Measurements from ENCODE around the gene HMGCLL1. TPM values are rescaled to one million over a fixed set of nuclear protein-coding genes. Genes with fewer than 3 reads are reported as not detected.

The HMGCLL1 gene
- total RNA-seq, 4 donors from 2014 or later, result 0.31 to 2.3 (median 1.3) TPM

DNA sequence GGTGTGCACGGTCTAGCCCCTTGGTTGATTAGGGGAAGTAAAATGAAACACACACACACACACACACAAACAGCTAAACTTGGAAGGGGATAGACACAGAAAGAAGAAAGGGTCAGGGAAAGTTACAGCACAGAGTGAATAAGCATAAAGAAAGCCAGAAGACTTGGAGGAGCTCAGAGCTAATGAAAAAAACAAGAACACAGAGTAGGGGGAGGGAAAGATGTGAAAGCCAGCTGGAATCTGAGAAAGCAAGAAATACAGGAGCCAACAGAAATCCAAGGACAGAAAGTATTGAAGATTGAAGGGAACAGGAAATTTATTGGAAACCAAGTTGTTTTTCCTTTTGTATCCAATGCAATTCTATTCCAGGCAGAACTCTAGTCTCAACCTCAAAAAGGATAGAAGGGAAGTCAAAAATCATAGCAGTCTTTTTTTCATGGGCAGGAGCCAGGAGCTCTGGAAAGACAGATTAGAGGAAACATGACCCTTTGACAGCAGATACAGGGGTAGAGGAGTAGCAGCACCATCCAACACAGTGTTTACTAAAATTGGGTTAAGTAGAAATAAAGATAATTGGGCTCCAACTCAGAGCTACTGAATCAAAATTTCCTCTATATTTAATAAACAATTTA is 10.1 kb downstream of the HMGCLL1 start:
- WGBS, 2 donors (ENCODE audit: low coverage in 1 of 2), result 0 to 100% methylated on average over 1 of the region's 1 CpG
- ATAC-seq, result peak; percentile 85
- Histone ChIP-seq H3K4me1 (no peaks in the 10 kb centered on the region), H3K27ac (peak overlapping the region in 3 of 4 donors; percentile 23 to 54 (median 41)), H3K27me3 (no peaks in the 10 kb centered on the region), H3K4me3 (no peak overlapping the region), H3K9me3 (peaks cover 0 to 12% (median 0%) of the 10 kb centered on the region in 3 donors), H3K36me3 (no peaks in the 10 kb centered on the region)
- TF ChIP-seq EP300 (IDR thresholded peaks at IDR 0.05), result no peak
- TF ChIP-seq POLR2AphosphoS5 (IDR thresholded peaks at IDR 0.05), result no peak
- TF ChIP-seq, protein P1, sequence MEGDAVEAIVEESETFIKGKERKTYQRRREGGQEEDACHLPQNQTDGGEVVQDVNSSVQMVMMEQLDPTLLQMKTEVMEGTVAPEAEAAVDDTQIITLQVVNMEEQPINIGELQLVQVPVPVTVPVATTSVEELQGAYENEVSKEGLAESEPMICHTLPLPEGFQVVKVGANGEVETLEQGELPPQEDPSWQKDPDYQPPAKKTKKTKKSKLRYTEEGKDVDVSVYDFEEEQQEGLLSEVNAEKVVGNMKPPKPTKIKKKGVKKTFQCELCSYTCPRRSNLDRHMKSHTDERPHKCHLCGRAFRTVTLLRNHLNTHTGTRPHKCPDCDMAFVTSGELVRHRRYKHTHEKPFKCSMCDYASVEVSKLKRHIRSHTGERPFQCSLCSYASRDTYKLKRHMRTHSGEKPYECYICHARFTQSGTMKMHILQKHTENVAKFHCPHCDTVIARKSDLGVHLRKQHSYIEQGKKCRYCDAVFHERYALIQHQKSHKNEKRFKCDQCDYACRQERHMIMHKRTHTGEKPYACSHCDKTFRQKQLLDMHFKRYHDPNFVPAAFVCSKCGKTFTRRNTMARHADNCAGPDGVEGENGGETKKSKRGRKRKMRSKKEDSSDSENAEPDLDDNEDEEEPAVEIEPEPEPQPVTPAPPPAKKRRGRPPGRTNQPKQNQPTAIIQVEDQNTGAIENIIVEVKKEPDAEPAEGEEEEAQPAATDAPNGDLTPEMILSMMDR (IDR thresholded peaks at IDR 0.05), result no peak
- no peak for TF ChIP-seq POLR2A (IDR thresholded peaks at IDR 0.05)

DNA sequence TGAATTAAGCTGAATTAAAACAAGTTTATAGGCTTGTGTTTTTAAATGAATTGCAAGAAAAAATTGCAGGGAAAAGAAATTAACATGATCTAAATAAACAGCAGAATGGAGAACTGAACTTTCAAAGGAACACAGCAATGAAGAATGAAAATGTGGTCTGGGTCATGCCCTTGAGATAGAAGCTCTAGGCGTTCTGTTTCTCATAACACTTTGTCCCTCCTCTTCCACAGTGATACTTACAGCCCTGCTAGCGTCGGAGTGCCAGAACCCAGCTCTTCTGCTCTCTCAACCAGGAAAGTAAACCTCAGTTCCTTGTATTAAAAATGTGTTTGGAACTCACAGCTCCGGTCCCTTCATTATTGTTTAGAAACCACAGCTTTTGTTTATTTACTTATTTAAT is 11.4 kb downstream of the HMGCLL1 start:
- WGBS, 2 donors (ENCODE audit: low coverage in 1 of 2), result 47 to 53% methylated on average over 4 of the region's 4 CpGs
- Histone ChIP-seq H3K4me3 (no peak overlapping the region), H3K27ac (peak overlapping the region in 2 of 4 donors; percentile 1 to 18), H3K4me1 (no peaks in the 10 kb centered on the region), H3K9me3 (no peaks in the 10 kb centered on the region), H3K27me3 (no peaks in the 10 kb centered on the region), H3K36me3 (no peaks in the 10 kb centered on the region)
- TF ChIP-seq, protein P1 (IDR thresholded peaks at IDR 0.05), result no peak
- TF ChIP-seq EP300 (IDR thresholded peaks at IDR 0.05) (no peak), POLR2AphosphoS5 (IDR thresholded peaks at IDR 0.05) (no peak), POLR2A (IDR thresholded peaks at IDR 0.05) (no peak)
- no peak for ATAC-seq

DNA sequence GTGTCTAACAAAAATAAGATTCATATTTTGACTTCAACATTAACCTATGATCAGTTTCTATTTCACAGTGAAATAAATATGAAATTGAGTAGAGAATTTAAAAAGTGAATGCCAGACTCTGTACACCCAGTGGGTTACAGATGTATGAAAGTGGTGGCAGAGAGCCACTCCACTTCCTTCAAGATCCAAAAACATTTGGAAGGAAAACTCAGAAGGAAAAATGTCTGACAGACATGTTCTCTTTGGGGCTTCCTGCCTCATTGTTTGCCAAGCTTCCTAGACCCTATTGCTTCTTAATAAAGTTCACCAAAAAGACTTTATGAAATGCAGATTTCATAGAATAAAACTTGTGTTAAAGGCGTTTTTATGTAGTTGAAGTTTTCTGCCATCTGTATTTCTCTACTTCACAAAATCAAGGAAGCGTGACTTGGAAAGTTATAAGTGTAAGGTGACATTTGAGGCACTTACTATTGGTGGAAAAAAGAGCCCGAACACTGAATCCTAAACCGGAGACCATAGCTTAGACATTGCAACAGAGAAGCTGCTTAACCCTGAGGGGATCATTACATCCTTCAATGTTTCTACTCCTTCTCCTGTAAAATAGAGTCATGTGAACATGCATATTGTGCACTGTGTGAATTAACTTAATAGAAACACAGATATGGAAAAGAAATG is 12.8 kb downstream of the HMGCLL1 start:
- Histone ChIP-seq H3K9me3 (no peaks in the 10 kb centered on the region), H3K4me1 (no peaks in the 10 kb centered on the region), H3K27me3 (no peaks in the 10 kb centered on the region), H3K27ac (no peak overlapping the region), H3K4me3 (no peak overlapping the region), H3K36me3 (no peaks in the 10 kb centered on the region)
- no peak for TF ChIP-seq POLR2A (IDR thresholded peaks at IDR 0.05)
- no peak for TF ChIP-seq POLR2AphosphoS5 (IDR thresholded peaks at IDR 0.05)
- TF ChIP-seq EP300 (IDR thresholded peaks at IDR 0.05), result no peak
- TF ChIP-seq, protein P1 (IDR thresholded peaks at IDR 0.05), result no peak
- no peak for ATAC-seq
- WGBS, 2 donors (ENCODE audit: low coverage in 1 of 2), result 73 to 82% methylated on average over 2 to 4 of the region's 4 CpGs

DNA sequence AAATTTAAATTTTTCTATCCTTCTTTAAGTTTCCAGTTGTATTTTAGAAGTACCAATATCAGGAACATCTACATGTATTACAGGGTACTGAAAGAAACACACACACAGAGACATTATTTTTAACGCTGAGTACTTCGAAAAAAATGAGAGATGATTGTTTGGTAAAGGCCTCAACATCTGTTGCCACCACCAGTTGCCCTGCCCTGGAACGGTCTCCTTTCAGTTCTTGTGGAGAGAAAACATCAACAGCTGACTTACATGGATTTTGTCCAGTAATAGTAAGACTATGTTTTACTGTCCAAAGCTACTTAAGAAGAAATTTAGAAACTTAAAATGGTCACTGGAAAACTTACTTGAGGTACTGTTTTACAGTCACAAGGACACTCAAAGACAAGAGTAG is 16.7 kb downstream of the HMGCLL1 start:
- Histone ChIP-seq H3K27ac (no peak overlapping the region), H3K36me3 (no peaks in the 10 kb centered on the region), H3K4me1 (no peaks in the 10 kb centered on the region), H3K9me3 (no peaks in the 10 kb centered on the region), H3K4me3 (no peak overlapping the region), H3K27me3 (no peaks in the 10 kb centered on the region)
- TF ChIP-seq POLR2AphosphoS5 (IDR thresholded peaks at IDR 0.05) (no peak), EP300 (IDR thresholded peaks at IDR 0.05) (no peak)
- TF ChIP-seq, protein P1 (IDR thresholded peaks at IDR 0.05), result no peak
- ATAC-seq, result no peak
- WGBS, 2 donors (ENCODE audit: low coverage in 1 of 2), result 74 to 83% methylated on average over 3 of the region's 3 CpGs

Data from gastroesophageal sphincter (tissue), 4 donors.